Common myeloid progenitor, CD34-positive (primary cell): ENCODE results near the gene CCN6.

Experiments used
- CTCF ChIA-PET: fragments of 350-600 bp; sonication (Branson Sonifier 250); formaldehyde crosslinking; loops from one replicate; lab custom pipeline; 2021; ENCODE audit warnings: antibody characterized with exemption; lab: Charles Lee
- POLR2A ChIA-PET: fragments of 350-600 bp; sonication (Branson Sonifier 250); formaldehyde crosslinking; loops from one replicate; lab custom pipeline; 2021; ENCODE audit warnings: antibody characterized with exemption; lab: Charles Lee
- DNase-seq, 3 donors: peaks; one replicate each; pipeline versions ENCODE4 v3.0.0 to v3.0.0-alpha.2; 2013
- H3K27ac ChIP-seq, 2 experiments: 1 replicate in 1 of 2; 2 replicates in 1 of 2; pipeline ENCODE4 v1.7.0; 2013; ENCODE audit warnings: inconsistent platforms in 2 of 2, low read length in 2 of 2, mild to moderate bottlenecking in 2 of 2, low read depth in 1 of 2, moderate library complexity in 1 of 2; ENCODE audit not compliant: severe bottlenecking in 2 of 2, insufficient read depth in 1 of 2, poor library complexity in 1 of 2
- H3K27me3 ChIP-seq, 5 experiments: replicated peaks in 2 of 5; 1 replicate in 3 of 5; 2 replicates in 2 of 5; pipeline versions ENCODE4 v1.6.1 to v1.7.0; 2013; ENCODE audit warnings: low read length in 4 of 5, mild to moderate bottlenecking in 2 of 5, moderate library complexity in 2 of 5, inconsistent platforms in 1 of 5; ENCODE audit not compliant: insufficient read depth in 5 of 5, control insufficient read depth in 4 of 5
- H3K36me3 ChIP-seq, 4 experiments: 1 replicate in 2 of 4; 2 replicates in 2 of 4; pipeline versions ENCODE4 v1.6.1 to v1.7.0; 2013; ENCODE audit warnings: low read length in 3 of 4, control low read depth in 1 of 4, mild to moderate bottlenecking in 1 of 4; ENCODE audit not compliant: control insufficient read depth in 4 of 4, insufficient read depth in 4 of 4
- H3K4me1 ChIP-seq, 4 experiments: 1 replicate in 3 of 4; 2 replicates in 1 of 4; pipeline versions ENCODE4 v1.6.1 to v1.7.1; 2013; ENCODE audit warnings: low read length in 3 of 4, mild to moderate bottlenecking in 3 of 4, control low read depth in 1 of 4, inconsistent platforms in 1 of 4, moderate library complexity in 1 of 4; ENCODE audit not compliant: control insufficient read depth in 4 of 4, insufficient read depth in 4 of 4; ENCODE audit errors: control extremely low read depth in 1 of 4
- H3K4me3 ChIP-seq, 7 experiments: 1 replicate in 4 of 7; 2 replicates in 3 of 7; pipeline versions ENCODE4 v1.5.1 to v1.7.0; 2013; ENCODE audit warnings: mild to moderate bottlenecking in 7 of 7, low read length in 6 of 7, moderate library complexity in 6 of 7, inconsistent platforms in 2 of 7, low read depth in 2 of 7, control low read depth in 1 of 7; ENCODE audit not compliant: insufficient read depth in 4 of 7, control insufficient read depth in 1 of 7; ENCODE audit errors: extremely low read depth in 1 of 7
- H3K9me3 ChIP-seq, 5 experiments: 1 replicate in 4 of 5; 2 replicates in 1 of 5; pipeline versions ENCODE4 v1.6.1 to v1.7.1; 2013; ENCODE audit warnings: low read length in 4 of 5, mild to moderate bottlenecking in 2 of 5, inconsistent platforms in 1 of 5, low read depth in 1 of 5, moderate library complexity in 1 of 5; ENCODE audit not compliant: control insufficient read depth in 4 of 5, insufficient read depth in 2 of 5; ENCODE audit errors: control extremely low read depth in 1 of 5
- WGBS: methylation state at CpG from one replicate; pipeline ENCODE4 v1.1.5; 2013; ENCODE audit not compliant: insufficient coverage; 5-methylcytosine and 5-hydroxymethylcytosine counted together

CCN6 gene

GRCh38 chr6:112085286-112086065, 31.6 kb downstream of the CCN6 start:
- no peak overlapping the region for H3K27ac ChIP-seq
- DNase-seq = no peak
- peaks cover 0 to 12% (median 8%) of the 10 kb centered on the region in 4 experiments for H3K36me3 ChIP-seq
- ChIA-PET POLR2A (interaction anchor here (0.7 kb wide), 1 partner anchor 14 kb away, joined by 3 read pairs; no protein-coding TSS in a partner anchor), CTCF (interaction anchor here (0.6 to 3.1 kb wide), 11 partner anchors 12 to 171 kb away, joined by 3 to 21 read pairs (median 5); no protein-coding TSS in a partner anchor)
- peaks cover 0 to 10% (median 4%) of the 10 kb centered on the region in 4 experiments for H3K4me1 ChIP-seq
- H3K4me3 ChIP-seq = no peak overlapping the region
- WGBS = 97% methylated on average over 6 of the region's 8 CpGs
- H3K9me3 ChIP-seq = no peaks in the 10 kb centered on the region
- H3K27me3 ChIP-seq = no peaks in the 10 kb centered on the region

GRCh38 chr6:112086744-112087135, 32.8 kb downstream of the CCN6 start:
- peak; percentile 37 to 50 (median 40) for DNase-seq
- H3K4me1 ChIP-seq = peaks cover 0 to 10% (median 4%) of the 10 kb centered on the region in 4 experiments
- ChIA-PET CTCF (interaction anchor here (0.7 to 3.1 kb wide), 12 partner anchors 11 to 141 kb away, joined by 3 to 21 read pairs (median 4); no protein-coding TSS in a partner anchor), POLR2A (interaction anchor here (1.5 kb wide), 1 partner anchor 68 kb away, joined by 4 read pairs; no protein-coding TSS in a partner anchor)
- peak overlapping the region; percentile 85 to 96 for H3K27ac ChIP-seq
- WGBS = 0% methylated on average over 4 of the region's 8 CpGs
- peaks cover 0 to 11% (median 6%) of the 10 kb centered on the region in 4 experiments for H3K36me3 ChIP-seq
- H3K9me3 ChIP-seq = no peaks in the 10 kb centered on the region
- H3K27me3 ChIP-seq = no peaks in the 10 kb centered on the region
- peak overlapping the region; percentile 88 to 99 (median 94) for H3K4me3 ChIP-seq

GRCh38 chr6:112087136-112087911, 33.4 kb downstream of the CCN6 start, which contains the start of the genes FAM229B and TUBE1:
Gene FAM229B, plus strand, starts transcription at chr6:112087591. Its CDS starts 11,693 bp downstream, at chr6:112099284.
Gene TUBE1, minus strand, starts transcription at chr6:112087482. Its CDS starts 48 bp downstream, at chr6:112087434.
- Histone ChIP-seq H3K9me3 (no peaks in the 10 kb centered on the region), H3K4me1 (peaks cover 0 to 10% (median 4%) of the 10 kb centered on the region in 4 experiments), H3K4me3 (peak within 1 kb of the TSS; percentile 88 to 99 (median 94)), H3K36me3 (peaks cover 0 to 11% (median 6%) of the 10 kb centered on the region in 4 experiments), H3K27me3 (no peaks in the 10 kb centered on the region), H3K27ac (peak within 1 kb of the TSS; percentile 85 to 96)
- 0% methylated on average over 46 of the region's 60 CpGs for WGBS
- CTCF ChIA-PET = interaction anchor here (0.7 to 3.1 kb wide), 12 partner anchors 12 to 140 kb away, joined by 3 to 21 read pairs (median 3); no protein-coding TSS in a partner anchor
- POLR2A ChIA-PET = interaction anchor here (1.5 kb wide), 1 partner anchor 67 kb away, joined by 4 read pairs; no protein-coding TSS in a partner anchor
- peak; percentile 98 to 100 (median 99) for DNase-seq

- 40% methylated on average over 3 of the region's 7 CpGs for WGBS
- peaks cover 0 to 11% (median 3%) of the 10 kb centered on the region in 4 experiments for H3K36me3 ChIP-seq
- H3K9me3 ChIP-seq = no peaks in the 10 kb centered on the region
- H3K27me3 ChIP-seq = no peaks in the 10 kb centered on the region
- no peak for DNase-seq
- POLR2A ChIA-PET = interaction anchor here (1.5 kb wide), 1 partner anchor 67 kb away, joined by 4 read pairs; no protein-coding TSS in a partner anchor
- CTCF ChIA-PET = interaction anchor here (0.7 to 3.1 kb wide), 9 partner anchors 13 to 140 kb away, joined by 3 to 21 read pairs (median 5); no protein-coding TSS in a partner anchor
- peak overlapping the region; percentile 85 to 96 for H3K27ac ChIP-seq
- peaks cover 0 to 10% (median 4%) of the 10 kb centered on the region in 4 experiments for H3K4me1 ChIP-seq
- peak overlapping the region; percentile 88 to 99 (median 94) for H3K4me3 ChIP-seq
Measured at GRCh38 chr6:112087916-112088315, 34.0 kb downstream of the CCN6 start.

- 100% methylated on average over 2 of the region's 2 CpGs for WGBS
- Histone ChIP-seq H3K4me3 (no peak overlapping the region), H3K27me3 (no peaks in the 10 kb centered on the region), H3K27ac (no peak overlapping the region), H3K36me3 (peaks cover 0 to 11% (median 2%) of the 10 kb centered on the region in 4 experiments), H3K9me3 (peaks cover 0 to 2% (median 0%) of the 10 kb centered on the region in 5 experiments), H3K4me1 (no peaks in the 10 kb centered on the region)
- DNase-seq = no peak
- ChIA-PET POLR2A (no interaction called here), CTCF (interaction anchor here (1.1 kb wide), 1 partner anchor 66 kb away, joined by 3 read pairs; no protein-coding TSS in a partner anchor)
Measured at GRCh38 chr6:112096901-112097300, 43.0 kb downstream of the CCN6 start.

GRCh38 chr6:112100561-112100960, 46.7 kb downstream of the CCN6 start:
- no peaks in the 10 kb centered on the region for H3K27me3 ChIP-seq
- DNase-seq = no peak
- ChIA-PET POLR2A (no interaction called here), CTCF (interaction anchor here (0.6 kb wide), 2 partner anchors 585 to 1100 kb away, joined by 3 to 4 read pairs; no protein-coding TSS in a partner anchor)
- H3K36me3 ChIP-seq = peaks cover 0 to 11% (median 2%) of the 10 kb centered on the region in 4 experiments
- no peak overlapping the region for H3K27ac ChIP-seq
- H3K4me3 ChIP-seq = no peak overlapping the region
- WGBS = 95% methylated on average over 3 of the region's 4 CpGs
- H3K9me3 ChIP-seq = peaks cover 0 to 2% (median 0%) of the 10 kb centered on the region in 5 experiments
- H3K4me1 ChIP-seq = no peaks in the 10 kb centered on the region
